ENCODE data around the gene ALPP.
"Not testable (repeated sequence)": the region's sequence is repeated elsewhere in the genome, so short reads cannot be mapped to it uniquely, and the experiment has no call there.

The ALPP gene

GRCh38 chr2:232363784-232364615 lies 14.6 kb upstream of the ALPP start:
- DNase-seq (ENCODE audit: low spot score), result no peak

DNA sequence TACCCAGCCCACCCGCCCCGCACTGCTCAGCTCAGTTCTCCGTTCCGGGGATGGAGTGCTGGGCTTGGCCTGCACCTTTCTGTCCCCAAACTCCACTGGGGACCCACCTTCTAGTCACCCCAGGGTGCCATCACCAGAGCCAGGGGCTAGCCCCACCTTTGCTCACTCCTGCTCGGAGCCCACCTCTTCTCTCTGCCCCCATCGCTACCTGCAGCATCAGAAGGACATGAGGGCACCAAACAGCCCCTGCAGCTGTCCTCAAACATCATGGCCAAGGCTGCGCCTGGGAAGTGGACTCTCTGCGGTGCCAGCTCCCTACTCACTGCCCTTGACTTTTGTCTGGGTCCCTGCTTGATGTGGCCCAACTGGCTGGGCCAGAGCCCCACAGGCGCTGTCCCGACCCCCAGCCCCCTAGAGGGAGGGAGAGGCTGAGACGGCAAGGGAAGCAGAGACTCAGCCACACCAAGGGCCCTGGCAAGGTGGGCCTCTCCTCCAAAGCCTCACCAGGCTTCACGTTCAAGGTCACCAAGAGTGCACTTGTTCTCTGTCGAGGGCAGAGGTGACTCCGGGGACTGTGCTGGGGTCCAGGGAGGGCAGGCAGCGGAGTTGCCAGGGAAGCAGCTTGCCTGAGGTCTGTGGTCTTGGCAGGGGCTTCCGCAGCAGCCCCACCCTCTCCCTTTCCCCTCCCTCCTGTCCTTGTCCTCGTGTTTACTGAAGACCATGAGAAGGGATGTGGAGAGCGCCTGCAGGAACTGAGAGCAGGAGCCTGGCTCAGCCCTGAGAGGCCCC lies 13.6 kb upstream of the ALPP start:
- DNase-seq (ENCODE audit: low spot score), result not testable (repeated sequence)

DNA sequence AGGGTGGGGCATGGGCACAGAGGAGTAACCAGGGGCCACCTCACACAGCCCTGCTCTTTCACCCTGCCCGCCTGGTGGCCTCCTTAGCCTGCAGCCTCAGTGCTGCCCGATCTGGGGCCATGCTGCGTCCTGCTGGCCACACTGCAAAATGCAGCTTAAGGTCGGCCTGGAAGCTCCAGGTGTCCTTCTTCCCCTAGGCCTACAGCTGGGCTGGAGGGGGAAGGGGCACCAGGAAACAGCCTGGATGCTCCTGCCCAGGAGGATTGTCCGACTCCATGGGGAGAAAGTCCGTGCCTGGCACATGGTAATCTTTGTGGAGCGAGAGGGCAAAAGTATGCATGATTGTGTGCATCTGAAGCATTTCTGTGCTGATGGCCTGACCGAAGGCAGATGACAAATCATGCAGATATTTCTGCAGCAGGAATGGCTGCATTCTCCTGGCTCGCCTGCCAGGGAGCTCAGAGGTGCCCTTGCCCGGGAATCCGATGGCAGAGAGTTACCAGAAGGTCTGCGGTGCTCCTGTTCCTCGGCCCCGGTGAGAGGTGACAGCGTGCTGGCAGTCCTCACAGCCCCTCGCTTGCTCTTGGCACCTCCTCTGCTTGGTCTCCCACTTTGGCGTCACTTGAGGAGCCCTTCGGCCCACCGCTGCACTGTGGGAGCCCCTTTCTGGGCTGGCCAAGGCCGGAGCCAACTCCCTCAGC lies 12.8 kb upstream of the ALPP start:
- peak; percentile 45 for DNase-seq (ENCODE audit: low spot score)

DNA sequence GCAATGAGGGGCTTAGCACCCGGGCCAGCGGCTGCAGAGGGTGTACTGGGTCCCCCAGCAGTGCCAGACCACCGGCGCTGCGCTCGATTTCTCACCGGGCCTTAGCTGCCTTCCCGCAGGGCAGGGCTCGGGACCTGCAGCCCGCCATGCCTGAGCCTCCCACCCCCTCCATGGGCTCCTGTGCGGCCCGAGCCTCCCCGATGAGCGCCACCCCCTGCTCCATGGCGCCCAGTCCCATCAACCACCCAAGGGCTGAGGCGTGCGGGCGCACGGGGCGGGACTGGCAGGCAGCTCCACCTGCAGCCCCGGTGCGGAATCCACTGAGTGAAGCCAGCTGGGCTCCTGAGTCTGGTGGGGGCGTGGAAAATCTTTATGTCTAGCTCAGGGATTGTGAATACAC lies 12.1 kb upstream of the ALPP start:
- not testable (repeated sequence) for DNase-seq (ENCODE audit: low spot score)

DNA sequence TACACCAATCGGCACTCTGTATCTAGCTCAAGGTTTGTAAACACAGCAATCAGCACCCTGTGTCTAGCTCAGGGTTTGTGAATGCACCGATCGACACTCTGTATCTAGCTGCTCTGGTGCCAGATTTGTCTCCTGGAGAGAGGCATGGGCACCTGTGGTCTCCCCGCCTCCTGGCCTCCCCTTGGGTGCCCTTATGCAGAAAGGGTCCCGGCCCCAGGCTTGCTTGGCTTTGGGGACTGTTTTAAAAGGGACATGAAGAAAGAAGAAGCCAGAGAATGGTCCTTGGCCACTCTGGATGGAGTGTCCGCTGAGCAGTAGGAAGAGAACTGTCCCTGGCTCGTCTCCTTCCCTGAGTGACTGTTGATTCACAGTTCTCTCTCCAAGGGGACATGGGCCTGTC lies 11.5 kb upstream of the ALPP start:
- no peak for DNase-seq (ENCODE audit: low spot score)

DNA sequence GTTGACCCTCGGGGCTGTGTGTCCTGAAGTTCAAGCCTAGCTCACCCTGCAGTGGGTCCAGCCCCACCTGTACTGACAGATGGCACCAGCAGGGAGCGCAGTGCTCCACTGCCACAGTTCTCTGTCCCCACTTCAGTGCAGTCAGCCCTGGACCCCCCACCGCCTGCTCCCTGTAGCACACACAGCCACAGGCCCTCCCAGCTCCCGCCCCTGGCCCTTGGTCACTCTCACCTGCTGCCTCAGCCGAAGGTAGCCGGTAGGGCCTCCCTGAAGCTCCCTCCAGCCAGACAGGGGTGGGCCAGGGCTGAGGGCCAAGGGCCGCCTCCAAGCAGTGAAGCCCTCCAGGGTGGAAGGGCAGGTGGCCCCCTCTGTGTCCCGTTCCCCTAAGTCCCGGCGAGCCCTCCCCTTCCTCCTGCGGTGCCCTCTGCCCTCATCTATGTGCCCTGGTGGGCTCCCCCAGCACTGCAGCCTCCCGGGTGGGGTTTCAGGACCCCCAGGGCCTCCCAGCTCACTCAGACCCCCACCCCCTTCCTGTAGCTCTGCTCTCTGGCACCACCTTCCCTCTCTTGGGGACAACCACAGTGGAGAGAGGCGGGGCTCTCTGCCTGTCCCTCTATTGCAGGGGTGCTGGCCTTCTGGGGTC lies 10.8 kb upstream of the ALPP start:
- no peak for DNase-seq (ENCODE audit: low spot score)

DNA sequence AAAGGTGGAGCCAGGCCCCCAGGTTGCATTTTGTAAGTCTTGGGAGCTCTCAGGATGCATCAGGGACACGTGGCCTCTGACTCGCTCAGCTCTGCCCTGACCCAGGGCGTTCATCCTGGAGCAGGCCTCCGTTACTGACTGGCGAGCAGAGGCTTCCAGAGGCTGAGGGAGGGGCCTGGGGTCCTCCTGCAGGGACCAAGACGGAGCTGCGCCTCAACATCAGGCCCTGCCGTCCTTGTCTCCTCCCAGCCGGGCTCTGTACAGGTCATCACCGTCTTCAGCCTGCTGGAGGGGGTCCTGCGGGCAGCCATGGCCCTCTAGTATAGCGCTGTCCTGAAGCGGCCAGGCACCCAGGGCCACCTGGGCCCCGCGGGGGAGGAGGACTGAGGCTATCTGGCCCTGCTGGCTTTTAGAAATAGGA lies 10.2 kb upstream of the ALPP start:
- peak; percentile 41 for DNase-seq (ENCODE audit: low spot score)

DNA sequence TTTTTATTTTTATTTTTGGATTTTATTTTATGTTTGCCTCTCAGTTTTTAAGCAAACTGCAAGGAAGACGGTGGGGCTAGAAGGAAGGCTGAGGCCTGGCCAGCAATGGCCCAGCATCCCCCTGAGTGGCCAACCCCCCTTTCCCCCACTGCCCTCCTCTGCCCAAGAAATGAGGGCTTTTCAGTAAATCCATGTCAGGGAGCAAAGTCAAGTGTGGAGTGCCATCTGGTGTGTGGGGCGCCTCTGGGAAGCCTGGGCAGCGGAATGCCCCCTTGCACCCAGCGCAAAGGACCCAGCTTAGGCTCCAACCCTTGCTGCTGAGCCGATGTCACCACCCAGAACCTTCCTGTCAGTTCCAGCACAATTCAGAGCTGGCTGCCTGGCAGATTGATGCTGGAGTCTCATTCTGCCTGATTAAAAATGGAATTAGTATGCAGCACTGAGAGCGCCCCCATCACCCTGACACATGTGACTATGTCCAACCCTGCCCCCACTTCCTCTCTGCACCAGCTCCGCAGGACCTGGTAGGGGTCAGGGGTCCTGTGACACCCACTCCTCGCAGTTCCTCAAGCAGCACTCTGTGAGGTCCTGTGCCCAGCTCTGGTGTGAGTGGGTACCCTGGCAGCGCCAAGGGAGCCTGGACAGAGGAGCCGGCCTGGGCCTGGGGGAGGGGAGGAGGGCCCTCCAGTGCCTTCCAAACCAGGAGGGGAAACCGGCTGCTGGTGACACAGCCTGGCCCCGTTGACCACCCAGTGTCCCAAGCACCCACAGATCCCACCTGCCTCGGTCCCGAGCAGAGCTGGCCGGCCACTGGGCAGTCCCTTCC lies 9.2 kb upstream of the ALPP start:
- DNase-seq (ENCODE audit: low spot score), result no peak

- not testable (repeated sequence) for DNase-seq (ENCODE audit: low spot score)
Observed at GRCh38 chr2:232370007-232370406, 8.5 kb upstream of the ALPP start.

DNA sequence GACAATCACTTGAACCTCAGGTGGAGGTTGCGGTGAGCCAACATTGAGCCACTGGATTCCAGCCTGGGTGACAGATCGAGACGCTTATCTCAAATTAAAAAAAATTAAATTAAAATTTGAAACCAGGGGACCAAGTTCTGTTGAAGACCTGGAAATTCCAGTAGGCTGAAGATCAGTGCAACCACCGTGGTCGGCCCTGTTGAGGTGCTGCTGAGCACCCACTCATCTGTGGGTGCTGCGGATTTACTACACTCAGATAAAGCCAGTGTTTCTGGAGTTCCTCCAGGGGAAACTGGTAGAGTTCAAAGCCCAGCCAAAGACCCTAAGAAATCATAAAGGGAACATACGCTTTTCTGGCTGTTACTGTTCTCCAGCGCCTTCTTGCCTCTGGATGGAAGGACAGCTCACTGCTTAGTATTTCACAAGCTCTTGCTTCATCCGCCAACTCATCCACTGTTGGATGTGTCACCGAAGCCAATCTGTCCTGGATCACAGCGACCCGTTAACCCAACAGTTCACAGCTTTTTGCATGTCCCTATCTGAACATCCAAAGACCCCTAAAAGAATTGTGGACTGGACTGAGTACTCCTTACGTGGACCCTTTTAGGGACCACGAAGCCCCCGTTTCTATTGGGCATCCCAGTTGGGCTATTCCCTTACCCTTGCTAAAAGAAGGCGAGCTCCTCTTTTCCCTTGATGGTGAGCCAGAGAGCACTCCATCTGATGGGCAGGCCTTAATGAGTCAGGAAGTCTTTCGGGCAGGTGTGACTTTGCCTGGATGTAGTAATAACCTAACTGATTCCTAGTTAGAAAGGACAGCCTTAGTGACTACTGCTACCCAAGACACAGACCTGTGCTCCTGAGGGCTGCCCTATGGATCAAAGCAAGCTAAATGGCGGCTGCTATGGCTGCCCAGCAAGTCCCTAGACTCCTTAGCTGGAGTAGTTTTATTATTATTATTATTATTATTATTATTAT lies 6.0 kb upstream of the ALPP start:
- peak; percentile 64 for DNase-seq (ENCODE audit: low spot score)

- no peak for DNase-seq (ENCODE audit: low spot score)
Observed at GRCh38 chr2:232374356-232374755, 4.2 kb upstream of the ALPP start.

DNA sequence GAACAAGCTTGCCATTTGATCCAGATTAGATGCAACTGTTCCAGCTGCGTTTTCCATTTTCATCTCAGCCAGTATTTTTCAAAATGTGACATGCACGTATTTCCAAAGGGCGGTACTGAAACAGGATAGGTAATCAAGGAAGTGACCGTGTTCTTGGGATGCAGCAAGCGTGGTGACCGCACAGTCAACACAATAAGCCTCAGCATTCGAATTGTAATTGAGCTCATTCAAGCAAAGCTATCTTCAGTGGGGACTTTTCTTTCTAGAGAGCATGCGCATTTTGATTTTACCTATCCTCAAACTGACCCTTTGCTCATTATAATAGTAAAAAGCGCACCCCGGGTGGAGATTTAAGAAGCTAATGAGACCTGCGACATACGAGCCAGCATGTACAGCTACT lies 3.4 kb upstream of the ALPP start:
- DNase-seq (ENCODE audit: low spot score), result no peak

DNA sequence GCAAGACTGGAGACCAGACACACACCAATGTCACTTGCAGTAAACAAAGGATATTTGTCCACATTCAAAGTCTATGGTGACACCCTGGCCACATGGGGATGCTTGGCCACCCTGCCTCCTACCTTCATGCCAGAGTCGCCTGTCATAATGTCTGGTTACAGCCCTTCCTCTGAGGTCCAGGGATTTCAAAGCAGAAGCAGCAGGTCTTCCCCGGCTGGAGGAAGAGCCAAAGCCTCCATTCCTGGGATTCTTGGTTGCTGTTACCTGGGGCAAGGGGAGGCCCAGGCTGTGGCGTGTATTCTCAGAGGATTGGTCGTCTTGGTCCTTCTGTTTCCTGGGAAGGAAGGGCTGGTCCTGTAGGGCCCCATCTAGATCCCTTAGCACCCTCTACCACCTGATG lies 2.3 kb upstream of the ALPP start:
- DNase-seq (ENCODE audit: low spot score), result no peak

- DNase-seq (ENCODE audit: low spot score), result no peak
Observed at GRCh38 chr2:232376713-232377112, 1.8 kb upstream of the ALPP start.

- DNase-seq (ENCODE audit: low spot score), result no peak
Observed at GRCh38 chr2:232377319-232377718, 1.2 kb upstream of the ALPP start.

GRCh38 chr2:232377841-232378734 lies 463 bp upstream of the ALPP start:
- DNase-seq (ENCODE audit: low spot score), result no peak

- not testable (repeated sequence) for DNase-seq (ENCODE audit: low spot score)
Observed at GRCh38 chr2:232379610-232380590, 1.3 kb downstream of the ALPP start.

Measured in AG08395 (cell line).